Stomach (tissue), 4 donors: ENCODE results near the gene DOCK1.

Experiments
- POLR2A ChIP-seq, 4 donors: fragments of 450-650 bp; IDR thresholded peaks; one replicate each; pipeline ENCODE4 v1.6.1; 2016; ENCODE audit warnings: antibody characterized with exemption in 4 of 4, control low read depth in 2 of 4, mild to moderate bottlenecking in 1 of 4, moderate library complexity in 1 of 4
- TF ChIP-seq, protein P1 (sequence below), 7 experiments: fragments of 450-650 bp in 4 of 7; fragments of 200-600 bp in 3 of 7; sonication (generic) in 3 of 7; IDR thresholded peaks; one replicate each; pipeline ENCODE4 v1.5.1; 2016 to 2019; ENCODE audit warnings: antibody characterized with exemption in 7 of 7, control low read depth in 2 of 7, mild to moderate bottlenecking in 1 of 7

DNA sequence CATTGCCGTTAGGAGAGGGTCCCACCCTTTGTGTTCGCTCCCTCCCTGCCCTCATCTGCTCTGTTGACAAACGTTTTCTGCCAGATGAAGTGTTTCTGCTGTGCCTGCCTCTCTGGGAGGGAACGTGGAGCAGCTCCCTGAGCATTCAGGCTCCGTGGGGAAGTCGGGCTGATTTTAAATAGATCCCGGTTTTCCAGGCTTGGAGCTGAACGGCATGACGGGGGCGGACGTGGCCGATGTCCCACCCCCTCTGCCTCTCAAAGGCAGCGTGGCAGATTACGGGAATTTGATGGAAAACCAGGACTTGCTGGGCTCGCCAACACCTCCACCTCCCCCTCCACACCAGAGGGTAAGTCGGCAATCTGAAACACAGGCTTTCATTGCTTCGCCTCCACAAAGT, 542.0 kb downstream of the DOCK1 start:
- TF ChIP-seq, protein P1, sequence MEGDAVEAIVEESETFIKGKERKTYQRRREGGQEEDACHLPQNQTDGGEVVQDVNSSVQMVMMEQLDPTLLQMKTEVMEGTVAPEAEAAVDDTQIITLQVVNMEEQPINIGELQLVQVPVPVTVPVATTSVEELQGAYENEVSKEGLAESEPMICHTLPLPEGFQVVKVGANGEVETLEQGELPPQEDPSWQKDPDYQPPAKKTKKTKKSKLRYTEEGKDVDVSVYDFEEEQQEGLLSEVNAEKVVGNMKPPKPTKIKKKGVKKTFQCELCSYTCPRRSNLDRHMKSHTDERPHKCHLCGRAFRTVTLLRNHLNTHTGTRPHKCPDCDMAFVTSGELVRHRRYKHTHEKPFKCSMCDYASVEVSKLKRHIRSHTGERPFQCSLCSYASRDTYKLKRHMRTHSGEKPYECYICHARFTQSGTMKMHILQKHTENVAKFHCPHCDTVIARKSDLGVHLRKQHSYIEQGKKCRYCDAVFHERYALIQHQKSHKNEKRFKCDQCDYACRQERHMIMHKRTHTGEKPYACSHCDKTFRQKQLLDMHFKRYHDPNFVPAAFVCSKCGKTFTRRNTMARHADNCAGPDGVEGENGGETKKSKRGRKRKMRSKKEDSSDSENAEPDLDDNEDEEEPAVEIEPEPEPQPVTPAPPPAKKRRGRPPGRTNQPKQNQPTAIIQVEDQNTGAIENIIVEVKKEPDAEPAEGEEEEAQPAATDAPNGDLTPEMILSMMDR (IDR thresholded peaks at IDR 0.05), result no peak
- no peak for TF ChIP-seq POLR2A (IDR thresholded peaks at IDR 0.05)
